ENCODE measurements around the gene PUSL1. TPM values are rescaled to one million over a fixed set of nuclear protein-coding genes. Genes with fewer than 3 reads are reported as not detected.

Gene PUSL1
- total and polyA plus RNA-seq, 2 of the 4 experiments (the other 2 are of a cell fraction) = 10.9 to 33.0 TPM

DNA sequence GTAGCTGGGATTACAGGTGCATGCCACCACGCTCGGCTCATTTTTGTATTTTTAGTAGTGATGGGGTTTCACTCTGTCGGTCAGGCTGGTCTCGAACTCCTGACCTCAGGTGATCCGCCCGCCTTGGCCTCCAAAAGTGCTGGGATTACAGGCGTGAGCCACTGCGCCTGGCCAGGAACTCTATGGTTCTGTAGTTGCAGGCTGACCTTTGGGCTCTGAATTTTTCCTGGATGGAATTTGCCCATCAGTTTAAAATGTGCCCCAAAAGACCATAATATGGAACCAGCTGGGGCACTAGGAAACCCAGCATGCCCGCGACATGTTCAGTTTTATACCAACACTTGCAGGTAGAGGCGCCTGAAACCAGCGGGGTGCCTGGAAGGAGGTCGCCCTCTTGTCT is 29.8 kb upstream of the PUSL1 start:
- Histone ChIP-seq H3K23ac (ENCODE audit: low read depth, low read length) (no peak overlapping the region), H2AFZ (replicated peaks; ENCODE audit: low read length, poor library complexity) (no peak overlapping the region), H2BK15ac (ENCODE audit: low read depth, low read length) (no peak overlapping the region), H2BK120ac (ENCODE audit: low read depth, low read length) (no peak overlapping the region), H3K56ac (ENCODE audit: extremely low read depth, insufficient read depth, low read length) (no peak overlapping the region), H3K4me1 (ENCODE audit: control insufficient read depth, insufficient read depth, low read length) (peaks cover 22% of the 10 kb centered on the region), H3K27me3 (ENCODE audit: control insufficient read depth, insufficient read depth, low read length) (no peaks in the 10 kb centered on the region), H2AK5ac (ENCODE audit: low read depth, low read length) (no peak overlapping the region), H3K9ac (ENCODE audit: low read depth, low read length) (no peak overlapping the region), H2BK20ac (ENCODE audit: low read depth, low read length) (no peak overlapping the region), H4K8ac (ENCODE audit: low read depth in 2 of 2, low read length in 2 of 2) (no peak overlapping the region), H3K27ac (ENCODE audit: insufficient read depth, low read length) (no peak overlapping the region), H3K4me2 (ENCODE audit: low read depth, low read length) (no peak overlapping the region), H3K18ac (ENCODE audit: low read depth, low read length) (no peak overlapping the region), H4K5ac (ENCODE audit: low read depth, low read length) (no peak overlapping the region), H2BK5ac (ENCODE audit: low read depth, low read length, poor library complexity, severe bottlenecking) (no peak overlapping the region), H2AK9ac (replicated peaks; ENCODE audit: low read depth, low read length, poor library complexity) (no peak overlapping the region), H3K79me1 (ENCODE audit: low read depth in 1 of 2, low read length in 2 of 2) (peaks cover 8 to 20% of the 10 kb centered on the region in 2 experiments; a peak in 3 of 4 replicates), H3K4ac (ENCODE audit: low read depth, low read length) (no peak overlapping the region), H4K91ac (ENCODE audit: insufficient read depth, low read depth, low read length) (no peak overlapping the region), H3K9me1 (ENCODE audit: insufficient read depth, low read length) (peaks cover 9% of the 10 kb centered on the region; the same call in 1 of the 2 replicates), H3K36me3 (ENCODE audit: control insufficient read depth, insufficient read depth, low read length) (no peaks in the 10 kb centered on the region), H3K9me3 (ENCODE audit: control insufficient read depth, insufficient read depth, low read length) (no peaks in the 10 kb centered on the region), H4K20me1 (ENCODE audit: insufficient read depth, low read length) (no peaks in the 10 kb centered on the region), H3K14ac (replicated peaks; ENCODE audit: low read depth, low read length) (no peak overlapping the region), H3K4me3 (ENCODE audit: insufficient read depth, low read depth, low read length) (no peak overlapping the region)
- WGBS, 2 experiments (ENCODE audit: extremely low coverage in 2 of 2, insufficient read length in 1 of 2) = 97% methylated on average over 5 of the region's 13 CpGs; no CpG with 5 or more reads in 1 of the 2 experiments
- intact Hi-C loops (cut with micrococcal nuclease) = no loop called here
- dilution Hi-C loops (cut with HindIII; ENCODE audit: low sequenced_read_pairs, unreplicated experiment) = no loop called here
- CTCF ChIA-PET = interaction anchor here (0.6 kb wide), 1 partner anchor 40 kb away, joined by 3 read pairs; no protein-coding TSS in a partner anchor
- in situ Hi-C loops (cut with MboI; ENCODE audit: low sequenced_read_pairs) = no loop called here
- DNase-seq (no peak), ATAC-seq (ENCODE audit: low read depth) (no peak)
- TF ChIP-seq RCOR1 (IDR thresholded peaks at IDR 0.05; ENCODE audit: insufficient replicate concordance, low read length) (no peak), MAZ (IDR thresholded peaks at IDR 0.05; ENCODE audit: borderline replicate concordance, low read depth, low read length) (no peak)
- BruUV-seq (replicated peaks) = no TSS peak
- POLR2A ChIA-PET (ENCODE audit: unreplicated experiment) = interaction anchor here (0.6 kb wide), 1 partner anchor 250 kb away, joined by 10 read pairs; no protein-coding TSS in a partner anchor
